ENCODE measurements around the gene PAK1IP1. TPM values are rescaled to one million over a fixed set of nuclear protein-coding genes. Genes with fewer than 3 reads are reported as not detected.
A peak's percentile ranks its signal among the peaks of the same experiment; 100 is the strongest.

Gene PAK1IP1
- total RNA-seq, 1 experiment from 2014 or later: 34.0 TPM

GRCh38 chr6:10690651-10691445 lies 3.9 kb upstream of the PAK1IP1 start:
- ATAC-seq (no peak), DNase-seq (no peak)
- H3K4me2 ChIP-seq (ENCODE audit: low read length): no peak overlapping the region
- BruUV-seq (replicated peaks): no TSS peak
- H3K4me1 ChIP-seq (ENCODE audit: insufficient read depth, low read length): peaks cover 9% of the 10 kb centered on the region
- H3K36me3 ChIP-seq (ENCODE audit: low read depth, low read length): 0 out of 2 replicates have a peak, but pooled peaks cover 4% of the 10 kb centered on the region
- H3K4me3 ChIP-seq (ENCODE audit: low read length): no peak overlapping the region
- H3K27ac ChIP-seq (ENCODE audit: low read length): no peak overlapping the region
- H2AFZ ChIP-seq (ENCODE audit: low read length): no peak overlapping the region
- H3K27me3 ChIP-seq (ENCODE audit: low read length): no peaks in the 10 kb centered on the region
- H3K79me2 ChIP-seq (ENCODE audit: low read length): peaks cover 27% of the 10 kb centered on the region
- no peaks in the 10 kb centered on the region for H3K9me3 ChIP-seq (ENCODE audit: low read length)
- intact Hi-C loops (cut with micrococcal nuclease): no loop called here
- H3K9me2 ChIP-seq (replicated peaks; ENCODE audit: low read length): no peaks in the 10 kb centered on the region
- POLR2A ChIA-PET (ENCODE audit: unreplicated experiment): no interaction called here
- no peak overlapping the region for H3K9ac ChIP-seq (ENCODE audit: low read length)
- CTCF ChIA-PET: no interaction called here
- no peaks in the 10 kb centered on the region for H3F3A ChIP-seq (ENCODE audit: low read length, unreplicated experiment)
- TF ChIP-seq EZH2 (IDR thresholded peaks at IDR 0.05; ENCODE audit: low read length, unreplicated experiment) (no peak), CTCF (conservative IDR thresholded peaks at IDR 0.05; ENCODE audit: low read depth, low read length) (no peak), EZH2phosphoT487 (IDR thresholded peaks at IDR 0.05; ENCODE audit: borderline replicate concordance, low read length) (no peak)
- H4K20me1 ChIP-seq (ENCODE audit: low read length): no peaks in the 10 kb centered on the region

- CTCF ChIA-PET: no interaction called here
- TF ChIP-seq CTCF (conservative IDR thresholded peaks at IDR 0.05; ENCODE audit: low read depth, low read length) (no peak), EZH2 (IDR thresholded peaks at IDR 0.05; ENCODE audit: low read length, unreplicated experiment) (no peak), EZH2phosphoT487 (IDR thresholded peaks at IDR 0.05; ENCODE audit: borderline replicate concordance, low read length) (no peak)
These were observed 1.7 kb upstream of the PAK1IP1 start for GRCh38 chr6:10692965-10693538.

More at GRCh38 chr6:10692965-10693538, 1.7 kb upstream of the PAK1IP1 start:
- no TSS peak for BruUV-seq (replicated peaks)
- no peaks in the 10 kb centered on the region for H3K27me3 ChIP-seq (ENCODE audit: low read length)
- H3K4me3 ChIP-seq (ENCODE audit: low read length): peak overlapping the region; percentile 98
- H3K4me2 ChIP-seq (ENCODE audit: low read length): peak overlapping the region; percentile 92
- no peaks in the 10 kb centered on the region for H3K9me3 ChIP-seq (ENCODE audit: low read length)
- H3K27ac ChIP-seq (ENCODE audit: low read length): no peak overlapping the region
- no peak overlapping the region for H2AFZ ChIP-seq (ENCODE audit: low read length)
- ATAC-seq (no peak), DNase-seq (no peak)
- H3K79me2 ChIP-seq (ENCODE audit: low read length): peaks cover 49% of the 10 kb centered on the region
- no peaks in the 10 kb centered on the region for H3K9me2 ChIP-seq (replicated peaks; ENCODE audit: low read length)
- H3K9ac ChIP-seq (ENCODE audit: low read length): peak overlapping the region; percentile 95; the same call in 1 of the 2 replicates
- H3F3A ChIP-seq (ENCODE audit: low read length, unreplicated experiment): no peaks in the 10 kb centered on the region
- peaks cover 19% of the 10 kb centered on the region for H3K4me1 ChIP-seq (ENCODE audit: insufficient read depth, low read length)
- POLR2A ChIA-PET (ENCODE audit: unreplicated experiment): no interaction called here
- intact Hi-C loops (cut with micrococcal nuclease): no loop called here
- peaks cover 14% of the 10 kb centered on the region; the same call in 1 of the 2 replicates for H3K36me3 ChIP-seq (ENCODE audit: low read depth, low read length)
- no peaks in the 10 kb centered on the region for H4K20me1 ChIP-seq (ENCODE audit: low read length)
